Peyer's patch (tissue), 4 donors: ENCODE data around the gene ZBTB7B.

Experiments
- POLR2A ChIP-seq, 2 donors: fragments of 450-650 bp; IDR thresholded peaks; one replicate each; pipeline ENCODE4 v1.5.1; 2017; ENCODE audit warnings: antibody characterized with exemption in 2 of 2, mild to moderate bottlenecking in 2 of 2, moderate library complexity in 2 of 2
- TF ChIP-seq, protein P1 (sequence below), 6 experiments: fragments of 450-650 bp in 4 of 6; fragments of 200-600 bp in 2 of 6; sonication (generic) in 1 of 6; IDR thresholded peaks; one replicate each; pipeline ENCODE4 v1.5.1; 2017 to 2019; ENCODE audit warnings: antibody characterized with exemption in 6 of 6, mild to moderate bottlenecking in 3 of 6, moderate library complexity in 1 of 6

- no peak for TF ChIP-seq POLR2A (IDR thresholded peaks at IDR 0.05)
- TF ChIP-seq, protein P1, sequence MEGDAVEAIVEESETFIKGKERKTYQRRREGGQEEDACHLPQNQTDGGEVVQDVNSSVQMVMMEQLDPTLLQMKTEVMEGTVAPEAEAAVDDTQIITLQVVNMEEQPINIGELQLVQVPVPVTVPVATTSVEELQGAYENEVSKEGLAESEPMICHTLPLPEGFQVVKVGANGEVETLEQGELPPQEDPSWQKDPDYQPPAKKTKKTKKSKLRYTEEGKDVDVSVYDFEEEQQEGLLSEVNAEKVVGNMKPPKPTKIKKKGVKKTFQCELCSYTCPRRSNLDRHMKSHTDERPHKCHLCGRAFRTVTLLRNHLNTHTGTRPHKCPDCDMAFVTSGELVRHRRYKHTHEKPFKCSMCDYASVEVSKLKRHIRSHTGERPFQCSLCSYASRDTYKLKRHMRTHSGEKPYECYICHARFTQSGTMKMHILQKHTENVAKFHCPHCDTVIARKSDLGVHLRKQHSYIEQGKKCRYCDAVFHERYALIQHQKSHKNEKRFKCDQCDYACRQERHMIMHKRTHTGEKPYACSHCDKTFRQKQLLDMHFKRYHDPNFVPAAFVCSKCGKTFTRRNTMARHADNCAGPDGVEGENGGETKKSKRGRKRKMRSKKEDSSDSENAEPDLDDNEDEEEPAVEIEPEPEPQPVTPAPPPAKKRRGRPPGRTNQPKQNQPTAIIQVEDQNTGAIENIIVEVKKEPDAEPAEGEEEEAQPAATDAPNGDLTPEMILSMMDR (IDR thresholded peaks at IDR 0.05): no peak
Measured at GRCh38 chr1:155011437-155012025, 8.9 kb downstream of the ZBTB7B start.
